ENCODE data around the gene HIVEP1.

DNA sequence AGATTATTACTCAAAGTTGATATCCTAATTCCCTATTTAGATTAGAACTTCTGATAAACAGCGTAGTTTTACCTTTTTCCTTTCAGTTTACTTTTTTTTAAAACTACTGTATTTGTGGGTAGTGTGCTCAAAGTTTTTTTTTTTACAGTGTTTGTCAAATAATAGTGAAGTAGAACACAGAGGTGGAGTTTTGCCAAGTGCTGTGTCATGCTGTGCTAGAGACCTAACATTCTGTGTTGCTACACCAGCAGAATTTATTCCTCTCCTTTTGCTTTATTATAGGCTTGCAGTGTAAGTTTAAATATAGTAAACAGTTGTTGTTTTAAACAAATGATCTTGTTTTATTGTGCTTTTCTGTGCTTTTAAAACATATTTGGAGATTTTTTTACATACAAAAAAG is 125.4 kb downstream of the HIVEP1 start:
- TF ChIP-seq, protein P1, sequence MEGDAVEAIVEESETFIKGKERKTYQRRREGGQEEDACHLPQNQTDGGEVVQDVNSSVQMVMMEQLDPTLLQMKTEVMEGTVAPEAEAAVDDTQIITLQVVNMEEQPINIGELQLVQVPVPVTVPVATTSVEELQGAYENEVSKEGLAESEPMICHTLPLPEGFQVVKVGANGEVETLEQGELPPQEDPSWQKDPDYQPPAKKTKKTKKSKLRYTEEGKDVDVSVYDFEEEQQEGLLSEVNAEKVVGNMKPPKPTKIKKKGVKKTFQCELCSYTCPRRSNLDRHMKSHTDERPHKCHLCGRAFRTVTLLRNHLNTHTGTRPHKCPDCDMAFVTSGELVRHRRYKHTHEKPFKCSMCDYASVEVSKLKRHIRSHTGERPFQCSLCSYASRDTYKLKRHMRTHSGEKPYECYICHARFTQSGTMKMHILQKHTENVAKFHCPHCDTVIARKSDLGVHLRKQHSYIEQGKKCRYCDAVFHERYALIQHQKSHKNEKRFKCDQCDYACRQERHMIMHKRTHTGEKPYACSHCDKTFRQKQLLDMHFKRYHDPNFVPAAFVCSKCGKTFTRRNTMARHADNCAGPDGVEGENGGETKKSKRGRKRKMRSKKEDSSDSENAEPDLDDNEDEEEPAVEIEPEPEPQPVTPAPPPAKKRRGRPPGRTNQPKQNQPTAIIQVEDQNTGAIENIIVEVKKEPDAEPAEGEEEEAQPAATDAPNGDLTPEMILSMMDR (conservative IDR thresholded peaks at IDR 0.05): no peak
- no peak for TF ChIP-seq EZH2 (IDR thresholded peaks at IDR 0.05; ENCODE audit: low read depth)

All from PC-9 (cell line).